ENCODE measurements around the gene CD7.

Gene CD7

GRCh38 chr17:82317394-82318168 is at the start of gene CD7:
CD7 (minus strand) TSS chr17:82317608; CDS start chr17:82317495, 113 bp downstream.
- TF ChIP-seq EGR1 (IDR thresholded peaks at IDR 0.05) (no peak), EP300 (IDR thresholded peaks at IDR 0.05; ENCODE audit: borderline replicate concordance) (no peak), FOXM1 (IDR thresholded peaks at IDR 0.05; ENCODE audit: borderline replicate concordance, low read depth) (no peak), REST (IDR thresholded peaks at IDR 0.05; ENCODE audit: low read depth) (no peak), ZBTB7A (IDR thresholded peaks at IDR 0.05; ENCODE audit: low read depth) (no peak), MAX (IDR thresholded peaks at IDR 0.05) (no peak), NFIC (IDR thresholded peaks at IDR 0.05) (no peak)

GRCh38 chr17:82366749-82367148 is 49.3 kb upstream of the CD7 start:
- TF ChIP-seq TCF12 (IDR thresholded peaks at IDR 0.05; ENCODE audit: low read depth) = no peak
- no peak for TF ChIP-seq FOXM1 (IDR thresholded peaks at IDR 0.05; ENCODE audit: borderline replicate concordance, low read depth)
- no peak for TF ChIP-seq TAF1 (IDR thresholded peaks at IDR 0.05; ENCODE audit: low read depth)
- TF ChIP-seq CREB1 (IDR thresholded peaks at IDR 0.05; ENCODE audit: low read depth) = no peak
- no peak for TF ChIP-seq ZBTB7A (IDR thresholded peaks at IDR 0.05; ENCODE audit: low read depth)
- TF ChIP-seq CEBPB (IDR thresholded peaks at IDR 0.05) = no peak
- TF ChIP-seq TEAD4 (IDR thresholded peaks at IDR 0.05) = no peak
- no peak for TF ChIP-seq REST (IDR thresholded peaks at IDR 0.05; ENCODE audit: low read depth)
- no peak for TF ChIP-seq EP300 (IDR thresholded peaks at IDR 0.05; ENCODE audit: borderline replicate concordance)
- TF ChIP-seq USF1 (IDR thresholded peaks at IDR 0.05) = no peak
- no peak for TF ChIP-seq MAX (IDR thresholded peaks at IDR 0.05)
- TF ChIP-seq EGR1 (IDR thresholded peaks at IDR 0.05) = no peak
- TF ChIP-seq RAD21 (IDR thresholded peaks at IDR 0.05; ENCODE audit: low read depth) = no peak
- TF ChIP-seq NFIC (IDR thresholded peaks at IDR 0.05) = no peak
- TF ChIP-seq YY1 (IDR thresholded peaks at IDR 0.05; ENCODE audit: low read depth) = no peak

GRCh38 chr17:82365606-82366295 is 48.3 kb upstream of the CD7 start:
- TF ChIP-seq TCF12 (IDR thresholded peaks at IDR 0.05; ENCODE audit: low read depth) (no peak), FOXM1 (IDR thresholded peaks at IDR 0.05; ENCODE audit: borderline replicate concordance, low read depth) (no peak), USF1 (IDR thresholded peaks at IDR 0.05) (no peak), TEAD4 (IDR thresholded peaks at IDR 0.05) (no peak), NFIC (IDR thresholded peaks at IDR 0.05) (no peak), EP300 (IDR thresholded peaks at IDR 0.05; ENCODE audit: borderline replicate concordance) (no peak), MAX (IDR thresholded peaks at IDR 0.05) (no peak), CEBPB (IDR thresholded peaks at IDR 0.05) (no peak), EGR1 (IDR thresholded peaks at IDR 0.05) (no peak), RAD21 (IDR thresholded peaks at IDR 0.05; ENCODE audit: low read depth) (no peak), TAF1 (IDR thresholded peaks at IDR 0.05; ENCODE audit: low read depth) (no peak), YY1 (IDR thresholded peaks at IDR 0.05; ENCODE audit: low read depth) (no peak), REST (IDR thresholded peaks at IDR 0.05; ENCODE audit: low read depth) (no peak), CREB1 (IDR thresholded peaks at IDR 0.05; ENCODE audit: low read depth) (no peak), ZBTB7A (IDR thresholded peaks at IDR 0.05; ENCODE audit: low read depth) (no peak)

All from Ishikawa (cell line).